B cell (primary cell): ENCODE data around the gene ITGAV. TPM values are rescaled to one million over a fixed set of nuclear protein-coding genes. Genes with fewer than 3 reads are reported as not detected.

Experiments
- ATAC-seq: fragments of 200-7000 bp; cut with Tn5 transposase; one replicate; pipeline ENCODE4 v1.10.0; 2021; ENCODE audit warnings: low read depth, mild to moderate bottlenecking, moderate number of reproducible peaks, moderate library complexity
- CTCF ChIA-PET: fragments of 350-600 bp; sonication (Branson Sonifier 250); formaldehyde crosslinking; loops from one replicate; lab custom pipeline; 2021; ENCODE audit warnings: antibody characterized with exemption, inconsistent platforms; lab: Charles Lee
- POLR2A ChIA-PET: fragments of 350-600 bp; sonication (Branson Sonifier 250); formaldehyde crosslinking; loops from one replicate; lab custom pipeline; 2021; ENCODE audit warnings: antibody characterized with exemption; lab: Charles Lee
- DNase-seq: peaks from one replicate; pipeline ENCODE4 v3.0.0; 2013
- H2AFZ ChIP-seq: 2 replicates; pipeline ENCODE4 v1.6.1; 2012; ENCODE audit warnings: mild to moderate bottlenecking, low read depth, low read length; ENCODE audit not compliant: insufficient read depth, poor library complexity, severe bottlenecking
- H3K27ac ChIP-seq, 2 donors: 1 replicate in 1 of 2; 2 replicates in 1 of 2; pipeline ENCODE4 v1.5.1; 2012 to 2013; ENCODE audit warnings: low read length in 2 of 2, mild to moderate bottlenecking in 2 of 2, moderate library complexity in 1 of 2
- H3K27me3 ChIP-seq, 4 experiments: fragments of 200-600 bp in 1 of 4; sonication (generic) in 1 of 4; replicated peaks in 1 of 4; 1 replicate in 2 of 4; 2 replicates in 2 of 4; pipeline versions ENCODE4 v1.6.1 to v1.7.0; 2013 to 2016; ENCODE audit warnings: low read length in 3 of 4, mild to moderate bottlenecking in 2 of 4, mixed read lengths in 1 of 4, moderate library complexity in 1 of 4; ENCODE audit not compliant: insufficient read depth in 4 of 4, control insufficient read depth in 3 of 4; ENCODE audit errors: control extremely low read depth in 1 of 4
- H3K36me3 ChIP-seq, 2 experiments: replicated peaks in 1 of 2; 1 replicate in 1 of 2; 2 replicates in 1 of 2; pipeline versions ENCODE4 v1.6.1 to v1.7.1; 2013; ENCODE audit warnings: low read length in 1 of 2; ENCODE audit not compliant: insufficient read depth in 2 of 2, control insufficient read depth in 1 of 2; ENCODE audit errors: control extremely low read depth in 1 of 2, extremely low read depth in 1 of 2
- H3K4me1 ChIP-seq, 2 donors: fragments of 200-600 bp in 1 of 2; sonication (generic) in 1 of 2; 1 replicate in 1 of 2; 2 replicates in 1 of 2; pipeline versions ENCODE4 v1.5.1 to v1.6.1; 2013 to 2017; ENCODE audit warnings: low read length in 2 of 2; ENCODE audit not compliant: control insufficient read depth in 2 of 2, insufficient read depth in 2 of 2
- H3K4me2 ChIP-seq: replicated peaks from 2 replicates; pipeline ENCODE3; 2012; ENCODE audit warnings: mild to moderate bottlenecking, low read depth, low read length; ENCODE audit not compliant: poor library complexity, severe bottlenecking
- H3K4me3 ChIP-seq, 5 experiments: fragments of 200-600 bp in 1 of 5; sonication (generic) in 1 of 5; 1 replicate in 3 of 5; 2 replicates in 2 of 5; pipeline versions ENCODE4 v1.5.1 to v1.7.0; 2011 to 2016; ENCODE audit warnings: low read length in 4 of 5, mild to moderate bottlenecking in 4 of 5, low read depth in 2 of 5, control low read depth in 1 of 5, moderate library complexity in 1 of 5; ENCODE audit not compliant: insufficient read depth in 1 of 5; ENCODE audit errors: control extremely low read depth in 1 of 5, extremely low read depth in 1 of 5
- H3K79me2 ChIP-seq: fragments of 200-600 bp; sonication (generic); one replicate; pipeline ENCODE4 v1.6.0; 2016; ENCODE audit warnings: low read length; ENCODE audit not compliant: control insufficient read depth, insufficient read depth
- H3K9ac ChIP-seq: fragments of 200-600 bp; sonication (generic); 2 replicates; pipeline ENCODE4 v1.6.1; 2017; ENCODE audit warnings: mild to moderate bottlenecking, low read length, moderate library complexity
- H3K9me3 ChIP-seq, 3 donors: one replicate each; pipeline versions ENCODE4 v1.6.1 to v1.7.1; 2013; ENCODE audit warnings: low read length in 2 of 3; ENCODE audit not compliant: control insufficient read depth in 2 of 3, insufficient read depth in 1 of 3; ENCODE audit errors: control extremely low read depth in 1 of 3
- H4K20me1 ChIP-seq: 2 replicates; pipeline ENCODE4 v1.6.0; 2012; ENCODE audit warnings: mild to moderate bottlenecking, low read length; ENCODE audit not compliant: insufficient read depth, control insufficient read depth, poor library complexity, severe bottlenecking
- H3K27ac Mint-ChIP-seq: one replicate; pipeline ENCODE4 v1.8.0; 2021; ENCODE audit warnings: mixed read lengths
- H3K27me3 Mint-ChIP-seq: one replicate; pipeline ENCODE4 v1.8.0; 2021; ENCODE audit warnings: mixed read lengths
- H3K4me1 Mint-ChIP-seq: one replicate; pipeline ENCODE4 v1.8.0; 2021; ENCODE audit warnings: mixed read lengths
- H3K4me3 Mint-ChIP-seq: one replicate; pipeline ENCODE4 v1.8.0; 2021; ENCODE audit warnings: mixed read lengths
- H3K9me3 Mint-ChIP-seq: one replicate; pipeline ENCODE4 v1.8.0; 2022; ENCODE audit warnings: mixed read lengths; ENCODE audit not compliant: insufficient read depth
- EZH2 ChIP-seq: IDR thresholded peaks from 2 replicates; pipeline ENCODE4 v1.6.1; 2012; ENCODE audit warnings: borderline replicate concordance, low read depth, mild to moderate bottlenecking, moderate library complexity, low read length; ENCODE audit not compliant: insufficient read depth, poor library complexity, severe bottlenecking
- WGBS: methylation state at CpG from one replicate; pipeline ENCODE4 v1.1.5; 2013; ENCODE audit warnings: missing lambda C conversion rate; ENCODE audit not compliant: insufficient coverage; 5-methylcytosine and 5-hydroxymethylcytosine counted together
- intact Hi-C: fragments of 100-400 bp; cut with micrococcal nuclease; formaldehyde crosslinking; loops from one replicate; pipeline ENCODE4 v1.10.0; 2022
- polyA plus RNA-seq: library from polyadenylated mRNA; depleted of rRNA; stranded (reverse); fragments of >200 nt; gene quantifications from 2 replicates; pipeline ENCODE4 v1.2.3, GENCODE V29; 2012
- total RNA-seq, 2 donors: library from RNA; stranded (reverse); fragments of 120-200 nt in 1 of 2; gene quantifications; 1 replicate in 1 of 2; 2 replicates in 1 of 2; pipeline versions ENCODE4 v1.2.3 to v1.2.4, GENCODE V29; 2013 to 2022
- TF ChIP-seq, protein P1 (sequence below): fragments of 200-600 bp; IDR thresholded peaks from one replicate; pipeline ENCODE4 v1.8.0; 2022; ENCODE audit warnings: antibody characterized with exemption, mild to moderate bottlenecking

The ITGAV gene
- total and polyA plus RNA-seq, 2 donors (not counting 1 experiment from before 2014, with no cell fraction given): 0.58 to 3.6 TPM

DNA sequence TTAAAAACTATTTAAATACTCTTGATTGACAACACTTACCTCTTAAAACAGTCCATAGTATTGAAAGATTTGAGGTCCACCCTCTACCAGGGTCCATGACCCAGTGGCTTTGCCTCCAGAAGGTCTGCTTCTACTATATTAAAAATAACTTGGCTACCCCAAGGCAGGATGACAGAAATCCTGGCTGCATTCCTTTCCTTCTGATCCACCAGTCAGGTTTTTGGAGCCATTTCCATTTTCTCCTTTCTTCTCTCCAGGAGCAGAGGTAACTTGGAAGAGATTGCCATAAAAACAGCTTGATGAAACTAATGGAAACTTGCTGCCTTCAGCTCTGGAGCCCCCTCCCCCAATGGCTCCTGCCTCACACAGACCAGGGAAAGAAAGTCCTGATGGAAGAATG, 101.4 kb downstream of the ITGAV start:
- Mint-ChIP-seq H3K4me3 (no peak overlapping the region), H3K4me1 (peaks cover 8% of the 10 kb centered on the region), H3K27ac (no peak overlapping the region), H3K27me3 (peaks cover 21% of the 10 kb centered on the region), H3K9me3 (peaks cover 5% of the 10 kb centered on the region)
- Histone ChIP-seq H3K9ac (no peak overlapping the region), H3K27ac (no peak overlapping the region), H3K4me1 (peaks cover 9 to 13% of the 10 kb centered on the region in 2 donors), H4K20me1 (no peaks in the 10 kb centered on the region), H3K27me3 (peaks cover 0 to 20% (median 17%) of the 10 kb centered on the region in 4 experiments), H2AFZ (no peak overlapping the region), H3K4me2 (no peak overlapping the region), H3K79me2 (no peaks in the 10 kb centered on the region), H3K36me3 (no peaks in the 10 kb centered on the region), H3K4me3 (no peak overlapping the region), H3K9me3 (peaks cover 0 to 15% (median 7%) of the 10 kb centered on the region in 3 donors)
- ChIA-PET POLR2A (no interaction called here), CTCF (no interaction called here)
- ATAC-seq (no peak), DNase-seq (no peak)
- intact Hi-C loops: no loop called here
- no peak for TF ChIP-seq EZH2
- TF ChIP-seq, protein P1, sequence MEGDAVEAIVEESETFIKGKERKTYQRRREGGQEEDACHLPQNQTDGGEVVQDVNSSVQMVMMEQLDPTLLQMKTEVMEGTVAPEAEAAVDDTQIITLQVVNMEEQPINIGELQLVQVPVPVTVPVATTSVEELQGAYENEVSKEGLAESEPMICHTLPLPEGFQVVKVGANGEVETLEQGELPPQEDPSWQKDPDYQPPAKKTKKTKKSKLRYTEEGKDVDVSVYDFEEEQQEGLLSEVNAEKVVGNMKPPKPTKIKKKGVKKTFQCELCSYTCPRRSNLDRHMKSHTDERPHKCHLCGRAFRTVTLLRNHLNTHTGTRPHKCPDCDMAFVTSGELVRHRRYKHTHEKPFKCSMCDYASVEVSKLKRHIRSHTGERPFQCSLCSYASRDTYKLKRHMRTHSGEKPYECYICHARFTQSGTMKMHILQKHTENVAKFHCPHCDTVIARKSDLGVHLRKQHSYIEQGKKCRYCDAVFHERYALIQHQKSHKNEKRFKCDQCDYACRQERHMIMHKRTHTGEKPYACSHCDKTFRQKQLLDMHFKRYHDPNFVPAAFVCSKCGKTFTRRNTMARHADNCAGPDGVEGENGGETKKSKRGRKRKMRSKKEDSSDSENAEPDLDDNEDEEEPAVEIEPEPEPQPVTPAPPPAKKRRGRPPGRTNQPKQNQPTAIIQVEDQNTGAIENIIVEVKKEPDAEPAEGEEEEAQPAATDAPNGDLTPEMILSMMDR: no peak

DNA sequence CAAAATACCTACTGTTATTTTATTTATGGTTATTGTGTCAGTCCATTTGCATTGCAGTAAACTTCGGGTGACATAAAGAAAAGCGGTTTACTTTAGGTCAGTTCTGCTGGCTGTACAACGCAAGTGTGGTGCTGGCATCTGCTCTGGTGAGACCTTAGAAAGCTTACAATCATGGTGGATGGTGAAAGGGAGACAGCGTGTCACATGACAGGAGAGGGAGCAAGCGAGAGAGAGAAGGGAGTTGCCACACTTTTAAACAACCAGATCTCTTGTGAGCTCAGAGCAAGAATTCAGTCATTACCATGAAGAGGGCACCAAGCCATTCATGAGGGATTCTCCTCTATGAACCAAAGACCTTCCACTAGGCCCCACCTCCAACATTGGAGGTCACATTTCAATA, 102.0 kb downstream of the ITGAV start:
- Mint-ChIP-seq H3K27ac (no peak overlapping the region), H3K4me1 (peaks cover 8% of the 10 kb centered on the region), H3K9me3 (peaks cover 5% of the 10 kb centered on the region), H3K4me3 (no peak overlapping the region), H3K27me3 (peaks cover 28% of the 10 kb centered on the region)
- H3K27me3 ChIP-seq: peaks cover 0 to 20% (median 17%) of the 10 kb centered on the region in 4 experiments
- peaks cover 0 to 15% (median 7%) of the 10 kb centered on the region in 3 donors for H3K9me3 ChIP-seq
- H3K36me3 ChIP-seq: no peaks in the 10 kb centered on the region
- CTCF ChIA-PET: no interaction called here
- POLR2A ChIA-PET: no interaction called here
- no peak overlapping the region for H3K4me3 ChIP-seq
- H3K79me2 ChIP-seq: no peaks in the 10 kb centered on the region
- no peak overlapping the region for H2AFZ ChIP-seq
- intact Hi-C loops: no loop called here
- WGBS: 95% methylated on average over 4 of the region's 5 CpGs
- DNase-seq (no peak), ATAC-seq (no peak)
- TF ChIP-seq, protein P1: no peak
- TF ChIP-seq EZH2: no peak
- H3K4me1 ChIP-seq: peaks cover 9 to 13% of the 10 kb centered on the region in 2 donors
- no peaks in the 10 kb centered on the region for H4K20me1 ChIP-seq
- no peak overlapping the region for H3K4me2 ChIP-seq
- H3K27ac ChIP-seq: no peak overlapping the region
- H3K9ac ChIP-seq: no peak overlapping the region
